NK-92 treated with Interleukin-12 subunit alpha and Interleukin-12 subunit beta, amount 100 ng/mL, for 24 hours (cell line): ENCODE results near the gene CXXC5.

Source experiments
- DNase-seq: peaks from one replicate; lab custom pipeline; 2025; lab: John Stamatoyannopoulos, UW

CXXC5 gene

DNA sequence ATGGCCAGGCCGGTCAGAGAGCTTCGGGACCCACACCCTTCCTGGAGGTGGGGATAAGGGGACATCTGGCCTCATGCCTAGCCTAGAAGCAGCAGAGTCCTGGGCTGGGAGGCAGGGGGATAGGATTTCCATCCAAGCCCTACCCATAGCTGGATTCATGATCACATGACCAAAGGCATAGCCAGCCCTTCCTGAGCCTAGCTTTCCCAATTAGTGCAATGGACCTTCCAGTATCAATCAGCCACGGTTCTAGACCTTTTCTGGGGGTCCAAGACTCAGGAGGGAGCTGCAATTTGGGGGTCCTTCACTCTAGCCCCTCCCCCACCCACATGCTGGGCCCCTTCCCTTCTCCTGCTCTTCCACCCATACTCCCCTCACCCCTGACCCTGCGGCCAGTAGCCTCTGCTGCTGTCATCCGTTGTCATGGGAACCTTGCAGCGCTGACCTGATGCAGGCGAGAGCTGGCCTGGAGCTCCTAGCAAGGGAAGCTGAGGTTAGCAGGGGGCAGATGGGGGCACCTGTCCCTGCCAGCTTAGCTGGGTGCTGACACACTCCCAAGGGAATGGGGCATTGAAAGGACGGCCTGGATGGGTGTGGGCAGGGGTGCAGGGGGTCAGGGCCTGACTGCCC, 44.6 kb downstream of the CXXC5 start:
- DNase-seq = no peak

DNA sequence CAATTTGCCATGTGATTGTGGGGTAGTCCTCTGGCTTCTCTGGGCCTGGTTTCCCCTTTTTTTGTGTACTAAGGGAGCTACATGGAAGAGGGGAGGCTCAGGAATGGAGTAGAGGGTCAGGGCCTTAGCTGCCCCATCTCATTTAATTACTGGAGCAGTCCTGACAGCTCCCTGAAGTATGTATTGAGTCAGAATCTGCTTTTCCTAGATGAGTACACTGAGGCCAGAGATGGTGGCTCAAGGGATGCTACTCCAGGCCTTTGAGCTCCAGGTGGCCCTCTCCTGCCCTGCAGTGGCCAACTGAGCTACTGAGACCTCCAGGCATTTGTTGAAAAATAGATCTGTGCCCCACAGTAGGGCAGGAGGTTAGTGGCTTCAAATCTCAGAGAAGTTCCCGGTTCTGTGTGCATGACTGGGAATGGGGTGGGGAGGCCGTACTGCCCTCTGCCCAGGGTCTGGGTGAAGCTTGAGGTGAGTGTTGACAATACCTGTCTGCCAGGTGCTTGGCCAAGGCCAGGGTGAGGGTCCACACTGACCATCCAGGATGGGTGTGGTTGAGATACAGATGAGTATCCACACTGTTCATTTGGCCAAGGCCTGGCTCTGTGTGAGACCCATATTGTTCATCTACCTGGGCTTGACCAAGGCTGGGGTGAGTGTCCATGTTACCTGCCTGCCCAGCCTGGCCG, 45.7 kb downstream of the CXXC5 start:
- no peak for DNase-seq

DNA sequence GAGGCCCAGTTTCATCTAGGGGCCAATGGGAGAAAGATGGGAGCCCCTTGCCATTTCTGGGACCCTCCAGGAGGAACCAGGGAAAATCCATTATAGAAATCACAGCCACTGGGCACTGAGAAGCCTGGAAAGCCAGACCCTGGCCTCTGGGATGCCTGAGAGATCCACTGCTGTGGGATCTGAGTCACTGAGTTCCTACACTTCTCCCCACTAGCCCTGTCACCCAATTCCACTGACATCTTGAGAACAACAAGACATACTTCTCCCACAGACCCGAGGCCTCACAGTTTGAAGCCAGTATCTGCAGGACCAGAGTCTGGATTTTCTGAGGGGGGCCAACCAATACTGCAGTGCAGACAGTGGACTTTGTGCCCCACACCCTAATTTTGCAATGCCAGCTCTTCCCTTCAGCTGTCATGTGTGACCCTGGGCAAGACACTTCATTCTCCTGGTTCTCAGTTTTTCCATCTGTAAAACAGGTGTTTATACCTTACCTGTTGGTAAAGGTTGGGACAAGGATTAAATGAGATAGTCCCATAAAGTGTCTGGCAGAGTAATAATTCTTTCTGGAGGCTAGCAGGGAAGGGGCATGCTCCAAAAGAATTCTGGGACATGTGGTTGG, 46.5 kb downstream of the CXXC5 start:
- DNase-seq = no peak

DNA sequence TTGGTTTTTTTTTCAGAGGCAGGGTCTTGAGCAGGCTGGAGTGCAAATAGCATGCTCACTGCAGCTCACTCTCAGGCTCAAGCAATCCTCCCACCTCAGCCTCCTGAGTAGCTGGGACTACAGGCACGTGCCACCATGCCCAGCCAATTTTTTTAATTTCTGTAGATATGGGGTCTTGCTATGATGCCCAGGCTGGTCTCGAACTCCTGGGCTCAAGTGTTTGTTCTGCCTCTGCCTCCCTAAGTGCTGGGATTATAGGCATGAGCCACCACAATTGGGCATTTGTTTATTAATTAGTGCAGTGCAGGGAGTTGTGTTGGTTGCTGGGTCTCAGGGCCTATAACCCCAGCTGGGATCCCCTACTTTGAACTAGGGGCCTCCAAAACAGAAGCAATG, 47.0 kb downstream of the CXXC5 start:
- DNase-seq = no peak

DNA sequence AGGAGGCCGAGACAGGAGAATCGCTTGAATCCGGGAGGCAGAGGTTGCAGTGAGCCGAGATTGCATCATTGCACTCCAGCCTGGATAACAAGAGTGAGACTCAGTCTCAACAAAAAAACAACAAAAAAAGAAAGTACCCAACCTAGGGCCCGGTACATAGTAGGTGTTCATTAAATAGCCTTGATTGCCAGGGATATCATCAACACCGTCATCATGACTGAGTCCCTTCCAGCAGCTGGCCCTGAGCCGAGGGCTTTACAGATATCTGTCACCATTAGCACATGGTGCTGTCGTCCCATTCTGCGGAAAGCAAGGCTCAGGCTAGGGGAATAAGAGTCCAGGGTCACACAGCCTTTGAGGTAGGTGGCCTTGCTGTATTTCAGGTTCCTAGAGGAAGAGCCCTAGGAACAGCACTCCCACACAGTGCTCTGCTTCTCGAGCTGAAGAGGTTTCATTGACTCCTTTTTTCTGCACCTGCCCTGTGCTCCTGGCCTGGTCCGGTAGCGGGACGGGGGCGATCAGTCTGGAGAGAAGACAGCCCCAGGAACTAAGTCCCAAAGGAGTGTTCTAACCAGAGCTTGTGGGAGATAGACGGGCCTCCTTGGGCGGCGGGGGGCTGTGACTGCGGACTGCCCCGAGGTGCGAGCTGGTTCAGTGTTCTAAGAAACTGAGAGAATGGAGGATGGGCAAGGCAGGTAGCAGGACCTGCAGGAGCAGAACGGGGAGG, 48.2 kb downstream of the CXXC5 start:
- no peak for DNase-seq

DNA sequence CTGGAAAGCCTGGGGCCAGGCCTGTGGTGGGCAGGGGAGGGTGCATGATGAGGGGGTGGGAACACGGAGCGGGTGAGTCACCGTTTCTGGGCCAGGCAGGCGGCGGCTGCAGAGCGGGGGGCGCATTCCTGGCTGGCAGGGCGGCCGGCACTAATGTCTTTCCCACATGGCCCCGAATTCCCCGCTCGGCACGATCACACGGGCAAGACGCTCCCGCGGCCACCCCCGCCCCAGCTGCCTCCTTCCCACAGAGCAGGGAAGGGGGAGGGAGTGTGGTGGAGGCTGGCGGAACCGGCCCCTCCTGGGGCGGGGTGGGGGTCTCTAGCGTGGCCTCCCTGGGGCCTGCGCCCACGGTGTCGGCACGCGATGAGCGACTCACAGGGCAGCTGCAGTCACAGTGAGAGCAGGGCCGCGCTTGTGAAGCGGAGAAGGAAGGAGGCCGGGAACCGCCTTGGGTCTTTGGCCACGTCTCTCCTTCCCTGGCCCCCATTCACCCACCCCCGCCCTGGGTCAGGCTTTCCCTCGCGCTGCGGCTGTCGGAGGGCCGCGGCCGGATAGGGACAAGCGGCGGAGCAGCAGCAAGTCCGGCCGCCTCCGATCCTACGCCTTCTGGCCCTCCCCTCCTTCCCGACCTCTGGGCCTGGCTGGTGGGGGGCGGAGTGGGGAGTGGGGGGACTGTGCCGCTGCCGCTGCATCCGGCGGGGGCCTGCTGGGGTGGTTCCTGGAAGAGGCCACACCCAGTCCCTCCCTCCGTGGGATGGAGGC, 48.9 kb downstream of the CXXC5 start:
- DNase-seq = no peak

DNA sequence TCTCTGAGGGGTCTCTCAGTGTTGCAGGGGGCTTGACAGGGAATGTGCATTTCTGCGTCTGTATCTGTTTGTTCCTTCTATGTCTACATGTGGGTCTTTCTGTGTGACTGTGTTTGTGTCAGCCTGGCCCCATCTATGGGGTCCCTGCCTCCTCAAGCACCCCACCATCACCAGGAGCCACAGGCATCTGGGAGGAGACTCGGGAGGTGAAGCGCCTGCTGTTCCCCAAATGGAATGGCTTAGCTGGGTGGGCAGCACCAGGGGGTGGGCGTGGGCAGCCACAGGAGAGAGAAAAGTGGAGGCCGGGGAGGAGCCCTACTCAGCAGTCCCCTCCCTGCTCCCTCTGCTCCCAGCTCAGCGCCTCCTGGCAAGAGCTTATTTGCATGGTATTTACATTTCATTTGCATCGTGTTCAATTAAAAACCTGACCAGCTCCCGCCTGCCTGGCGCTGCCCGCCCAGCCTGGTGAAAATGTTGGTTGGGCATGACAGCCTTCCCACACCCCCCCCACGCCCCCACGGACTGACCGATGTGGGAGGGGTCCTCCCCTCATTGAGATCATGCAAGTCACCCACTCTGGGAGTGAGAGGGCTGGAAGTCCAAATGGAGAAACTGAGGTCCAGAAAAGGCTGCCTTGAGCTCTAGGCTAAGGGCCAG, 50.5 kb downstream of the CXXC5 start:
- no peak for DNase-seq

DNA sequence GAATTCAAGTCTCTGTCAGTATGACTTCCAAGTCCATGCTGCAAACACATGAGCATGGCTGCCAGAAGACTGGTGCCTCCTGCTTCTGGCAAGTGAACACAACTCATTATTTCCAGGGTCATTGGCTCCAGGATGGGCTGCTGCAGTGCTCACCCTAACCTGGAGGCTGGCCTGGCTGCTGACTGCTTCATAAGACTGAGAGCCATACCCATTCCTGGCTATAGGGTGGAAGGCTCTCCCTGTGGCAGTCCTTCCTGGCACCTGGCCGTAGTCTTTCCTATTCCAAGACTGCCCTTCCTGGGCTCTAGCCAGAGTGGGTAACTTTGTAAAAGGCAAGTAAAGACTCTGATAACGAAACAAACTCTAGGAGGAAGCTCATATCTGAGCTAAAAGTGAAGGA, 51.2 kb downstream of the CXXC5 start:
- DNase-seq = no peak

DNA sequence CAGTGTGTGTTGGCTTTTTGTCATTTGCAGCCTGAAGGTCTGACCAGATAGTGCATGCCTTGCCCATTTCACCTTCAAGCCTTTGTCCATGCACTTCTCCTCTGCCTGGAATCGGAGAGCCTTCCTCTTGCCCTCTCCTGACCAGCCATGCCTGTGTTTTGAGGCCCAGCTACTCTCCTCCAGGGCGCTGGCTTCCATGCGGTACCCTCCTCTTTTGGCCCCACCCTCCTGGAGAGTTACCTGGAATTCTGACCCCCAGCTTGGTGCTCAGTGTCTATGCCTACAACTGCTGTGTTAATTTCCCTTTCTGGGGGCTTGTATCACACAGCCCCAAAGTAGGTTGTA, 52.5 kb downstream of the CXXC5 start:
- DNase-seq = no peak

DNA sequence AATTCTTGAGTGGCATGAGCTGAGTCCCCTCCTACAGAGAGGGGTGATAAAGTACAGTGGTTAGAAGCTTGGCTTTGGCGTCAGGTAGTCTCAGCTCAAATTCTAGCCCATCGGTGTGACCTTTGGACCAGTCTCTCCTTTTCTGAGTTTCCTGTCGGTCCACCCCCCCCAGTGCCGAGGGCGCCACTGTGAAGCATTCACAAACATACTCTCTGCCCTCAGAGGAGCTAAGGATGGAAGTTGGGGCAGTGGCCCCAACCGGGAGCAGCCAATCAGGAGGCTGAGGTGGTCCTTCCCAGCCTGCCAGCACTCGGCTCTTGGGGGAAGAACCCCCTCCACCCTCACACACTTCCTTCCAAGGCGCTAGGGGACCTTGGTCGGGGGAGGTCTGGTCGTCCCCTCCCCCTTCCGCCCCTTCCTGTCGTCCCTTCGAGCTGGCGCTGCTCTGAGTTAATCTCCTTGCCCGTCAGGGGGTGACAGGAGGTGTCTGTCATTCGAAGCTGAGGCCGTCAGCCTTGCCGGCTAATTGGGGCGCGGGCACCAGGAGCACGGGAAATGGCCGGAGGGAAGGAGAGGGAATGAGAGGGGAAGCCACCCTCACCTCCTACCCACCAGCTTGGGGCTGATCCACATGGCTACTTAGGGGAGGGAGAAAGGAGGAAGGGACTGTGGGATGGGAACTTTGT, 53.0 kb downstream of the CXXC5 start:
- DNase-seq = peak; percentile 32

DNA sequence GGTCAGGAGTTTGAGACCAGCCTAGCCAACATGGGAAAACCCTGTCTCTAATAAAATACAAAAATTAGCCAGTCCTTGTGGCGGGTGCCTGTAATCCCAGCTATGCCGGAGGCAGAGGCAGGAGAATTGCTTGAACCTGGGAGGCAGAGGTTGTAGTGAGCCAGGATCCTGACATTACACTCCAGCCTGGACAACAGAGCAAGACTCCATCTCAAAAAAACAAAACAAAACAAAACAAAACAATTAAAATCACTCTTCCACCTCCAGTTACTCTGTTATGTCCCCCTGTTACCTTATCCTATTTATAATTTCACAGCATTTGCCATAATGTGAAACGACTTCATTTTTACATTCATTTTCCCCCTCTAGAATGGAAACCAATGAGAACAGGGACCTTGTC, 54.4 kb downstream of the CXXC5 start:
- DNase-seq = no peak

DNA sequence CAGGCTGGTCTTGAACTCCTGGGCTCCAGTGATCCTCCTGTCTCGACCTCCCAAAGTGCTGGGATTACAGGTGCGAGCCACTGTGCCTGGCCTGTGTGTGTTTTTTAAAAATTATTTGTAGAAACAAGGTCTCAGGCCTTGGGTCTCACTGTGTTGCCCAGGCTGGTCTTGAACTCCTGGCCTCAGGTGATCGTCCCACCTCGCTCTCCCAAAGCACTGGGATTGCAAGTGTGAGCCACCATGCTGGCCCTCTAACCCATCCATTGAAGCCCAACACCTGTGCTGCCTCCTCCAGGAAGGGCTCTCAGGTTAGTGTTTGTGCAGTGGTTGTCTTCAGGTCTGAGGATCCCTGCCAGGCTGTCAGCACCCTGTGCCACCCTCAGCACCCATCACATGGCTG, 56.6 kb downstream of the CXXC5 start:
- no peak for DNase-seq

DNA sequence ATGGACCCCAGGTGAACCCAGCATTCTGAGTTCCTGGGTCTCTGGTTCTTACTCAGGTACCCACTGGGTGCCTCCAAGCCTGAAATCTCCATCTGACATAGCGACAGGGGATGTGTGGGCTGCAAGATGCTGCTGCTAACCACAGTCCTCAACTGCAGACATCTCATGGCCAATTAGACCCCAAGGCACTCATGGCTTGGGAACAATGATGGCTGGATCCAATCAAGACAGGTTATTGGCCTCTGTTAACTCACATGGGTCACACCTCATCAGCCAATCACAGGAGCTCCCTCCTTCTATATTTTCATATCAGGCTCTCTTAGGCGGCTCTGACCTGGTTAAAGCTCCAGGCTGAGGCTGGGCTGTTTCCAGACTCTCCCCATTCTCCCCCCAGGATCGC, 57.0 kb downstream of the CXXC5 start:
- DNase-seq = no peak

DNA sequence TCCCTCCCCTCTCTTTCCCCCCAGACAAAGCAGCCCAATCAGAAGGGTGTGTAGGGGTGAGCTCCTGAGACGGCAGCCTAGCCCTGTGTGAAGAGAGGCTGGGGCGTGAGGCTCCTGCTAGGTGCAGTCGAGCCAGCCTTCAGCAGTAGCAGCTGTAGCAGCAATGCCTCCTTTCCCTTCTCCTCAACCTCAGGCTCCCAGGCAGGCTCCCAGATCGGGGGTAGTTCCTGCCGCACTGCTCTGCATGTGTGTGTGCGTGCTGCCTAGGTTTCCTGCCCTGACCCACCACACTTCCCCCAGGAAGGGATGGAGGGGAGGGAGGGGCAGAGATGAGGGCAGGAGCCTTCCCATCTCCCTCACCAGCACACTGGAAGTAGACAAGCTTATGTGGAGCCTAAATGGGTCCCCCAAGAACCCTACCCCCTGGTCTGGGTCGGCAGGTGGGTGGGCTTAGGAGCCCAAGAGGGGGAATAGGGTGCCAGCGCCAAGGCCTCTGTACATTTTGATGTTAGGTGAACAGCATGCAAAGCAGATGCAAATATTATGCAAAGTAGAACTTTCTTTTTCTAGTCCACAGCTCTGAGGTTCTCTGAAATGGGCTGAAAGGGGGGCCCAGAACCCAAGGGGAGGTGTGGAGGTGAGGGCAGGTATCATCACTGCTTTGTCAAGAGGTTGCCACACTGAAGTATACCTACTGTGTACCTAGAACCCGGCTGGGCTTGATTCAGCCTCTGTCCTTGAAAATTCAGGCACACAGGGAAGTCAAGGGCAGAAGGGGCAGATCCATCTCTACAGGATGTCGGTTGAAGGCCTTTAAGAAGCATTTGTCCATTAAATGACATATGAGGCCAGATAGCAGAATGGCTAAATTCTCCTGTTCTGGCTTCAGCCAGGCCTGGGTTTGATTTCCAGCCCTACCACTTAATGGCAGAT, 57.8 kb downstream of the CXXC5 start:
- no peak for DNase-seq

DNA sequence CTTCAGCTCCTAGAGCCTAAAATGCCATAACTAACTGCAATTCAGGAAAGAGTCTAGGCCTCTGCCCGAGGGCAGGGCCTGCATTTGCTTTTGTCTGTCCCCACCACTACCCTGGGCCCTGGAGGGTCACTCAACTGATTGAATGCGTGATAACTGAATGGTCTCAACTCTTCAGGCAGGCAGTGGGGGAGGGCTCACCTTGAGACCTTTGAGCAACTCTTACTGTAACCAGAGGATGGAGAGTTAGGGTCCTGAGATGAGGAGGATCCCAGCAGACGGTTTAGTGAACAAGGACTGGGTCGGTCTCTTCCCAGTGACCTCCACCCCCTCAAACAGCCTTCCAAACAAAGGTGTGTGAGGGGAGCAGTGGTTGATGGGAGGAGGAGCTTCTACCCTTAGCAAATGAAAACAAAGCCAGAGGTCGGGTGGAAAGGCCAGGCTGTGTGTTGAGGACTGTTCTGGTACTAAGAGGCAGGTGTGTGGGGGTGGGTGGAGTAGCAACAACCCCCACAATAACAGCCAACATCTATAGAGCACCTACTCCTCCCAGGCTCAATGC, 59.4 kb downstream of the CXXC5 start:
- DNase-seq = no peak

DNA sequence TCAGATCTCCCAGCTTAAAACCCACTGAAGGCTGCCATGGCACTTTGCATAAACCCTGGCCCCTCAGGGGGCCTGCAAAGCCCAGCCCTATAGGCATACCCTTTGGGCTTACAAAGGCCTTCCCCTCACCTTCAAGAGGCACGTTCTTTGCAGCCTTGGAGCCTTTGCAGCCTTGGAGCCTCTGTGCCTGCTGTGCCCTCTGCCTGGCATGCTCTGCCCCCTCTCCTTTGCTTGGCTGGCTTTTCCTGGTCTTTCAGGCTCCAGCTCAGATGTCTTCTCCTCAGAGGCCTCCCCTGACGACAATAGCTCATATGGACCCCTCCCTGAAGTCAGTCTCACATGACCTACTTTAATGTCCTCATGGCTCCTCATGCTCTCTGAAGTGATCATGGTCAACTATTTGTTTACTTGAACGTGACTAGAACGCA, 60.3 kb downstream of the CXXC5 start:
- no peak for DNase-seq

DNA sequence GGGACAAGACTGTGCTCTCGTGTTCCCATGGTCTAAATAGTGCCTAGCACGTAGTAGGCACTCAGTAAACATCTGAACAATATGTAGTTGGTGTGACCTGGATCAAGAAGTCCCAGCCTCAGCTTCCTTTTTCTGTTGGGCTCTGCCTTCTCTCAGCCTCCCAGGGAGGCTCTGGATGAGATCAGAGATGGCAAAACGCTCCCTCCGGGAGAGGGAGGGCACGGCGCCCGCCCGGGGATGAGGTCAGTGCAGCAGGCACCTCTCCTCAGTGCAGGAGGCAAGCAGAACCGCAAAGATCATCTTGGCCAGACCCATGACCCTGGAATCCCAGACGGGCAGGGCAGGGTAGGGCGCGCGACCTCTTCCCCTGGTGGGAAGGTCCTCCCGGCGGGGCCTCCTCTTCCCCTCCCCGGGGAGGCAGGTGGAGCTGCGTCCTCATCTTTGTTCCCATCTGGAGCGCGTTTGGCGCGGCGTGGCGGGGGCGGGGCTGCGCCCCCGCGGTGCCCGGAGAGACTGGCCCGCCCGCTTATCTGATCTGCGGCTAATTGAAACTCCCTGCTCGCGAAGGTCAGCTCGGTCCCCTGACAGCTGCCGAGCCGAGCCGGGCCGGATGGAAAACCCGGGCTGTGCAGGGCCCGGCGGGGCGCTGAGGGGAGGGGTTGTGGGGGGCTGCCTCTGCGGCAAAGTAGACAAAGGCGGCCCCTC, 60.9 kb downstream of the CXXC5 start:
- DNase-seq = no peak

DNA sequence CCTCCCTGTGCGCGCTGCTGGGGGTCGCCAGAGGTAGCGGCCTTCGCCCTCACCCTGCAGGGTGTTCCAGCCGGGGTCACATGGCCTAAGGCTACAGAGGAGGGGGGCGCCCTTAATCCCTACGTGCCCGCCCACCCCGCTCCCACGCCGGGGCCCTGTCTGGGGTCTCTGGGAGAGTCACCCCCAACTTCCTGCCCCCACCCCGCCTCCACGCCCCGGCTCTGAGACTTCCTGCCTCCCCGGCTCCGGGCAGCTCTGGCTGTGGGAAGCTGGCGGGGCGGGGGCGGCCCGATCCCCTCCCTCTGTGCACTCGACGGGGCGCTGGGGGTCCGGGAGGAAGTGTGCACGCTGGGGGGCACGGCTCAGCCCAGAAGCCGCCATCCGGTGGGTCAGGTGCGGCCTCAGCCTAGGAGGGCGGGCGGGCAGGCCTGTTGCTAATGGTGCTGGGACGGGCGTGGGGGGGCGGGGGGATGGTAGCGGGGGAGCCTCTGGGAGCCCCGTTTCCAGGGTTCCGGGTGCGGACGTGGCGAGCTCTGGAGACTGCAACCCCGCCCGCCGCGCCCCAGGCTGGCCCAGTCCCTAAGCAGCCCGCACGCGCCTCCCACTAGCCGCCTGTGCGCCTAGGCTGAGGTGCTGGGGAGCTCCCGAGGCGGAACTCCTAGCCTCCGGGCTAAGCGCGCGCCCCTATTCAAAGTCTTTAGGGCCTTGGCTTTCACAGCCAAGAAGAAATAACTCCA, 61.6 kb downstream of the CXXC5 start:
- DNase-seq = no peak
